DMS153 treated with DMSO at 0.1 percent for 48 hours (cell line): ENCODE data around the gene P2RX1.
"Not testable (repeated sequence)": the region's sequence is repeated elsewhere in the genome, so short reads cannot be mapped to it uniquely, and the experiment has no call there.

ENCODE experiments used
- DNase-seq: peaks from one replicate; lab custom pipeline; 2025; ENCODE audit not compliant: unreplicated experiment; lab: John Stamatoyannopoulos, UW

The P2RX1 gene

DNA sequence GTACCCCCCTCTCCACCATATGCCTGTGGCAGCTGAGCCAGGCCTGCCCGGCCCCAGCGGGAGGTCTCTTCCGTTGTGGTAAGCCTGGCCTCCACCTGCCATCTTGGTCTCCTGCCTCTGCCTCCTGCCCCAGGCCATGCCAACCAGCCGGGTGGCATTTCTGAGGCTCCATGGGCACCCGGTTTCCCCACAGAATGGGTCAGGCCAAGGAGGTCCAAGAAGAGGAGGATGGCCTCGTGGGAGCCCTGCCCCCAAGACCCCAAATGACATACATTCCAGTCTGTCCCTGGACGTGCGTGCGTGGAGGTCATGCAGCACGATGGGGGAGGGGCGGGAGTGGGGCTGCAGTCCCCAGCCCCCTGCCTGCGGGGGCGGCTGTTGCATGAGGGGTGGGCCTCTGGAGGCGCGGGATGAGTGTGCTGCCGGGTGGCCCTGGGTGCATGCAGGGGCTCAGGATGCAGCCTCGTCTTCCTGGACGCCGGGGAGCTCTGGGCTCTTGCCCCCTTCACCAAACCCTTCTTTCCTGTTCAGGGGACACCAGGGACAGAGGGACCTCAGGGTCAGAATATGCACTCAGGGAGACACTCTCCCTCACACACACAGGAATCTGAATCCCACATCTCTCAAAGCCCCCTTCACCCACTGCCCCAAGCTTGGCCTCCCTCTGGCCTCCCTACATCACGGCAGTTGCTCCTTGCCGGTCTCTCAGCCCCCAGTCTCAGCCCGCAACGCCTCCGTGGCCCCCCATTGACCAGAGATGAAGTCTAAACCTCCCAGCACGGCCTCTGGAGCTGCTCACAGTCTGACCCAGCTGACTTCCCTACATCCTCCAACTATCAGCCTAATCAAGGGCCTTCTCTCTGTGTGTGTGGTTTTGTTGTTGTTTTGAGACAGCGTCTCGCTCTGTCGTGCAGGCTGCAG is 54.2 kb downstream of the P2RX1 start:
- DNase-seq, result no peak

DNA sequence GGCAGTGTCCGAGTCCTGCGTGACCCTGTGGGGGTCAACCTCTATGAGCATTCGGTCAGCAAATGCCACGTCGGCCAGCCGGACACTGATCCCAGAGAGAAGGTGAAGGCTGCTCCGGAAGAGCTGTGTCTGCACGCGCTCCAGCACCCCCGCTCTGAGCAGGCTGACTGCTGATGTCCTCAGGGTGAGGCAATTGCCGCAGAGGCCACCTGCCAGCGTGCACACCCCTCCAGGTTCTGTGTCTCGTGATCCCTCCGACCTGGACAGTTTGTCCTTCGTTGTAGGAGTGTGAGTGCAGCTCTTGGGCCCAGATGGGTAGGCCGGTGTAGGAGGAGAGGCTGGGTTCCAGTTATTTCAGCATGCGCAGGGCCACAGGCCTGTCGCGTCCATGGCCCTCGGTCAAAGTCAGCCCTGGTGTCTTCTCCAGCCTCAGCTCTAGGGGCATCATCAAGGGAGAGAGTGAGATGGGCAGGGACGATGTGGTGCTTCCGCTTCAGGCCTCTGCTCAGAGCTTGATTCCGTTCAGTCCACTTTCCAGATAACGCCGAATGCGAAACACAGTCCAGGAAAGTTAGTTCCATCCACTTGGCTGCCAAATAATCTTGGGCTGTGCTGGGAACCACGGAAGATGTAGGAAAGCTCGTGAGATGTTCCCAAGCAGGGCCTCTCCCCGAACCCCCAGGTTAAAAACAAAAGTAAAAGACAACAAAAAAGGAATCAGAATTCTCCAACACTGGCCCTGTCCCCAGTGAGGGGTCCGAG is 55.1 kb downstream of the P2RX1 start:
- no peak for DNase-seq

- DNase-seq, result no peak
Measured at GRCh38 chr17:3859940-3860339, 56.3 kb downstream of the P2RX1 start.

DNA sequence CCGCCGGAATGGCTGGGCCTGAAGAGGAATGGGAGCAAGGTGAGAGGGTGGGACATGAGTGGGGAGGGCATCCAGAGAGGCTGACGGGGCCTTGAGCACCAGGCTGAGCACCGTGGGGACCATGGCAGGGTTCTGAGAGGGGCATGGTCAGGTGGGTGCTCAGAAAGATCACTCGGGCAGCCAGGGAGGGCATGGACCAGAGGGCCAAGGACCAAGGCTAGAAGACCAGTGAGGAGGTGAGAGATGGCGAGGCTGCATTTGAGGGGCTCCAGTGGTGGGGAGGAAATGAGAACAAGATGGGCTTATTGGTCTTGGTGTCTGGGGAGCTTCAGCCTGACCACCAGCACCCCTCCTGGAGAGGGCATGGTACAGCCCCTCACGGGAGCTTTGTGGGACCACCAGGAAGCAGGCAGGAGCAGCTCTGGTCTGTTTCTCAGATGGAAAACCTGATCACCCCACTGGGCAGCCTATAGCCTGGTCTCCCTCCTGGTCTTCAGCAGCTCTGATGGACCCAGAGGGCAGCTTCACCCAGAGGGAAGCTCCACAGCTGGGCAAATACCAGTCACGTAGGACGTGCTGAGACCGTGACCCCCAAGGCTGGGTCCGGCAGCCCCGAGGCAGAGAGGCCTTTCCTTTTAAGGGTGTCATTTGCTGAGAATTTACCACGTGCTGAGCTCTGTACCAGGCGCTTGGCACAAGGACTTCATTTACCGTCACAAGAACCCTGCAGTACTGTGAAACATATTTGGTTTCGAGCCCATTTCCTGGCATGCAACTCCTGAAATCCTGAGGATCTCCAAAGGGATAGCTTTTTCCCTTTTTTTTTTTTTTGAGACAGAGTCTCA is 58.8 kb downstream of the P2RX1 start:
- no peak for DNase-seq

DNA sequence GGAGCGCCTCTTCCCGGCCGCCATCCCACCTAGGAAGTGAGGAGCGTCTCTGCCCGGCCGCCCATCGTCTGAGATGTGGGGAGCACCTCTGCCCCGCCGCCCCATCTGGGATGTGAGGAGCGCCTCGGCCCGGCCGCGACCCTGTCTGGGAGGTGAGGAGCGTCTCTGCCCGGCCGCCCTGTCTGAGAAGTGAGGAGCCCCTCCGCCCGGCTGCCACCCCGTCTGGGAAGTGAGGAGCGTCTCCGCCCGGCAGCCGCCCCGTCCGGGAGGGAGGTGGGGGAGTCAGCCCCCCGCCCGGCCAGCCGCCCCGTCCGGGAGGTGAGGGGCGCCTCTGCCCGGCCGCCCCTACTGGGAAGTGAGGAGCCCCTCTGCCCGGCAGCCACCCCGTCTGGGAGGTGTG is 62.1 kb downstream of the P2RX1 start:
- not testable (repeated sequence) for DNase-seq

DNA sequence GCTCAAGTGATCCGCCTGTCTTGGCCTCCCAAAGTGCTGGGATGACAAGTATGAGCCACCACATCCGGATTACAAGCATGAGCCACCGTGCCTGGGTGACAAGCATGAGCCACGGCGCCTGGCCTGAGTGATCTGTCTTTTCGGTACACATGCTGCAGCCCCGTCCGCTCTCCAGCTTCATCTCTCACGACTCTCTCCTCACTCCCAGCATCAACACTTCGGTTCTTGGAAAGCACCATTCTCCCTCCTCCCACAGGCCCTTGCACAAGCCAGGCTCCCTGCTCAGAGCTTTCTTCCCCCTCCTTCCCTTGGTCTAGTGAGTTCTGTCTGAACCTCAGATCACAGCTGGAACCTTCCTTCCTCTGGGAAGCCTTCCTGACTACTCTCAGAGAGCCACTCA is 63.7 kb downstream of the P2RX1 start:
- DNase-seq, result no peak

GRCh38 chr17:3851461-3852100 is 64.7 kb downstream of the P2RX1 start:
- no peak for DNase-seq

GRCh38 chr17:3848229-3848835 is 67.9 kb downstream of the P2RX1 start:
- no peak for DNase-seq

- DNase-seq, result no peak
Measured at GRCh38 chr17:3847165-3847670, 69.0 kb downstream of the P2RX1 start.
